Panc1 (cell line): ENCODE measurements around the gene DRG1.

Experiments
- POLR2AphosphoS5 ChIP-seq: IDR thresholded peaks from 2 replicates; pipeline ENCODE4 v1.6.1; 2012; ENCODE audit warnings: mild to moderate bottlenecking, low read depth, low read length, moderate library complexity
- SIN3A ChIP-seq: IDR thresholded peaks from 2 replicates; pipeline ENCODE4 v1.6.1; 2012; ENCODE audit warnings: low read depth, mild to moderate bottlenecking, low read length, moderate library complexity, borderline replicate concordance; ENCODE audit not compliant: insufficient read depth
- TF ChIP-seq, protein P1 (sequence below): fragments of 450-650 bp; IDR thresholded peaks from 2 replicates; pipeline ENCODE4 v1.5.1; 2017; ENCODE audit warnings: mild to moderate bottlenecking
- TF ChIP-seq, protein P2 (sequence below), 2 experiments: IDR thresholded peaks; 2 replicates each; pipeline ENCODE4 v1.6.1; 2011 to 2012; ENCODE audit warnings: low read depth in 2 of 2, control low read depth in 1 of 2, low read length in 1 of 2, mild to moderate bottlenecking in 1 of 2, moderate library complexity in 1 of 2; ENCODE audit not compliant: insufficient read depth in 1 of 2

DNA sequence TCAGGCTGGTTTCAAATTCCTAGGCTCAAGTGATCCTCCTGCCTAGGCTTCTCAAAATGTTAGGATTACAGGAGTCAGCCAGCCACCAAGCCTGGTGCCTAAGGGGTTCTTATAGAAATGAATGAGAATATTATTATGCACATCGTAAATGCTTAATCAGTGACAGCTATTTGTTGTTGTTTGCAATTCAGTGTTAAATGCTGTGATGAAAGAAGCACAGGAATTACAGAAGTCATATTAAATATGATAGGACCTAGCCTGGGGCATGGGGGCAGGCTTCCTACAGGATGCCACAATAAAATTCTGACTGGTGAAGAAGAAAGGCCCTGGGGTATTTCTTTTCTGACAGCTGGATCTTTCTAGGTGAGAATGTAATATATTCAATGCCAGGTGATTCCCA lies 39.4 kb upstream of the DRG1 start:
- TF ChIP-seq POLR2AphosphoS5 = no peak
- TF ChIP-seq, protein P1, sequence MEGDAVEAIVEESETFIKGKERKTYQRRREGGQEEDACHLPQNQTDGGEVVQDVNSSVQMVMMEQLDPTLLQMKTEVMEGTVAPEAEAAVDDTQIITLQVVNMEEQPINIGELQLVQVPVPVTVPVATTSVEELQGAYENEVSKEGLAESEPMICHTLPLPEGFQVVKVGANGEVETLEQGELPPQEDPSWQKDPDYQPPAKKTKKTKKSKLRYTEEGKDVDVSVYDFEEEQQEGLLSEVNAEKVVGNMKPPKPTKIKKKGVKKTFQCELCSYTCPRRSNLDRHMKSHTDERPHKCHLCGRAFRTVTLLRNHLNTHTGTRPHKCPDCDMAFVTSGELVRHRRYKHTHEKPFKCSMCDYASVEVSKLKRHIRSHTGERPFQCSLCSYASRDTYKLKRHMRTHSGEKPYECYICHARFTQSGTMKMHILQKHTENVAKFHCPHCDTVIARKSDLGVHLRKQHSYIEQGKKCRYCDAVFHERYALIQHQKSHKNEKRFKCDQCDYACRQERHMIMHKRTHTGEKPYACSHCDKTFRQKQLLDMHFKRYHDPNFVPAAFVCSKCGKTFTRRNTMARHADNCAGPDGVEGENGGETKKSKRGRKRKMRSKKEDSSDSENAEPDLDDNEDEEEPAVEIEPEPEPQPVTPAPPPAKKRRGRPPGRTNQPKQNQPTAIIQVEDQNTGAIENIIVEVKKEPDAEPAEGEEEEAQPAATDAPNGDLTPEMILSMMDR = no peak
- TF ChIP-seq, protein P2, sequence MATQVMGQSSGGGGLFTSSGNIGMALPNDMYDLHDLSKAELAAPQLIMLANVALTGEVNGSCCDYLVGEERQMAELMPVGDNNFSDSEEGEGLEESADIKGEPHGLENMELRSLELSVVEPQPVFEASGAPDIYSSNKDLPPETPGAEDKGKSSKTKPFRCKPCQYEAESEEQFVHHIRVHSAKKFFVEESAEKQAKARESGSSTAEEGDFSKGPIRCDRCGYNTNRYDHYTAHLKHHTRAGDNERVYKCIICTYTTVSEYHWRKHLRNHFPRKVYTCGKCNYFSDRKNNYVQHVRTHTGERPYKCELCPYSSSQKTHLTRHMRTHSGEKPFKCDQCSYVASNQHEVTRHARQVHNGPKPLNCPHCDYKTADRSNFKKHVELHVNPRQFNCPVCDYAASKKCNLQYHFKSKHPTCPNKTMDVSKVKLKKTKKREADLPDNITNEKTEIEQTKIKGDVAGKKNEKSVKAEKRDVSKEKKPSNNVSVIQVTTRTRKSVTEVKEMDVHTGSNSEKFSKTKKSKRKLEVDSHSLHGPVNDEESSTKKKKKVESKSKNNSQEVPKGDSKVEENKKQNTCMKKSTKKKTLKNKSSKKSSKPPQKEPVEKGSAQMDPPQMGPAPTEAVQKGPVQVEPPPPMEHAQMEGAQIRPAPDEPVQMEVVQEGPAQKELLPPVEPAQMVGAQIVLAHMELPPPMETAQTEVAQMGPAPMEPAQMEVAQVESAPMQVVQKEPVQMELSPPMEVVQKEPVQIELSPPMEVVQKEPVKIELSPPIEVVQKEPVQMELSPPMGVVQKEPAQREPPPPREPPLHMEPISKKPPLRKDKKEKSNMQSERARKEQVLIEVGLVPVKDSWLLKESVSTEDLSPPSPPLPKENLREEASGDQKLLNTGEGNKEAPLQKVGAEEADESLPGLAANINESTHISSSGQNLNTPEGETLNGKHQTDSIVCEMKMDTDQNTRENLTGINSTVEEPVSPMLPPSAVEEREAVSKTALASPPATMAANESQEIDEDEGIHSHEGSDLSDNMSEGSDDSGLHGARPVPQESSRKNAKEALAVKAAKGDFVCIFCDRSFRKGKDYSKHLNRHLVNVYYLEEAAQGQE (IDR thresholded peaks at IDR 0.05; ENCODE audit: insufficient read depth in 1 of 2, low read depth in 2 of 2, low read length in 1 of 2) = no peak
- no peak for TF ChIP-seq SIN3A
